Small intestine (tissue), 7 donors: ENCODE data around the gene FIG4. TPM values are rescaled to one million over a fixed set of nuclear protein-coding genes. Genes with fewer than 3 reads are reported as not detected.
"Not testable (repeated sequence)": the region's sequence is repeated elsewhere in the genome, so short reads cannot be mapped to it uniquely, and the experiment has no call there.

Source experiments
- DNase-seq, 2 donors: peaks; one replicate each; pipeline versions ENCODE4 v3.0.0 to v3.0.0-alpha.2; 2013
- FAIRE-seq: peaks from 2 replicates; lab custom pipeline; 2012; peaks lifted over from hg19 to GRCh38; lab: Jason Lieb, UNC
- H3K27ac ChIP-seq, 3 donors: one replicate each; pipeline ENCODE4 v1.5.1; 2013; ENCODE audit warnings: low read length in 2 of 3, mild to moderate bottlenecking in 2 of 3, control low read depth in 1 of 3, inconsistent platforms in 1 of 3, low read depth in 1 of 3, moderate library complexity in 1 of 3
- H3K27me3 ChIP-seq, 3 donors: one replicate each; pipeline ENCODE4 v1.6.1; 2013; ENCODE audit warnings: low read length in 3 of 3, inconsistent platforms in 1 of 3; ENCODE audit not compliant: control insufficient read depth in 3 of 3, insufficient read depth in 3 of 3
- H3K36me3 ChIP-seq, 3 donors: one replicate each; pipeline ENCODE4 v1.6.1; 2013; ENCODE audit warnings: low read length in 3 of 3, inconsistent platforms in 1 of 3, low read depth in 1 of 3, mild to moderate bottlenecking in 1 of 3, moderate library complexity in 1 of 3; ENCODE audit not compliant: control insufficient read depth in 3 of 3, insufficient read depth in 2 of 3
- H3K4me1 ChIP-seq, 3 donors: one replicate each; pipeline ENCODE4 v1.6.1; 2013; ENCODE audit warnings: low read length in 2 of 3, inconsistent platforms in 1 of 3, low read depth in 1 of 3, mild to moderate bottlenecking in 1 of 3, moderate library complexity in 1 of 3; ENCODE audit not compliant: control insufficient read depth in 3 of 3, insufficient read depth in 2 of 3
- H3K4me3 ChIP-seq, 3 donors: one replicate each; pipeline ENCODE4 v1.5.1; 2013; ENCODE audit warnings: low read length in 3 of 3, control low read depth in 1 of 3, inconsistent platforms in 1 of 3, low read depth in 1 of 3, mild to moderate bottlenecking in 1 of 3, moderate library complexity in 1 of 3
- H3K9me3 ChIP-seq, 2 donors: one replicate each; pipeline ENCODE4 v1.6.1; 2013; ENCODE audit warnings: low read depth in 1 of 2, low read length in 1 of 2; ENCODE audit not compliant: control insufficient read depth in 2 of 2, insufficient read depth in 1 of 2
- WGBS, 3 donors: extraction: QIAGEN DNeasy Blood & Tissue Kit; methylation state at CpG; one replicate each; pipeline ENCODE4 v1.1.7; 2013; 5-methylcytosine and 5-hydroxymethylcytosine counted together
- polyA plus RNA-seq, 4 donors: library from polyadenylated mRNA; stranded (reverse) in 3 of 4; unstranded in 1 of 4; fragments of 200-250 nt in 3 of 4; fragments of 120-200 nt in 1 of 4; gene quantifications; one replicate each; pipeline versions ENCODE4 v1.2.1 to v1.2.3, GENCODE V29; 2013
- donor health status: healthy with polysubstance abuse.
- donor health status: control.
- donor health status: control.
- donor health status: Bipolar disorder and iron deficiency.
- donor health status: healthy.

The FIG4 gene
- polyA plus RNA-seq, 4 donors, result 3.8 to 14.5 (median 6.3) TPM

DNA sequence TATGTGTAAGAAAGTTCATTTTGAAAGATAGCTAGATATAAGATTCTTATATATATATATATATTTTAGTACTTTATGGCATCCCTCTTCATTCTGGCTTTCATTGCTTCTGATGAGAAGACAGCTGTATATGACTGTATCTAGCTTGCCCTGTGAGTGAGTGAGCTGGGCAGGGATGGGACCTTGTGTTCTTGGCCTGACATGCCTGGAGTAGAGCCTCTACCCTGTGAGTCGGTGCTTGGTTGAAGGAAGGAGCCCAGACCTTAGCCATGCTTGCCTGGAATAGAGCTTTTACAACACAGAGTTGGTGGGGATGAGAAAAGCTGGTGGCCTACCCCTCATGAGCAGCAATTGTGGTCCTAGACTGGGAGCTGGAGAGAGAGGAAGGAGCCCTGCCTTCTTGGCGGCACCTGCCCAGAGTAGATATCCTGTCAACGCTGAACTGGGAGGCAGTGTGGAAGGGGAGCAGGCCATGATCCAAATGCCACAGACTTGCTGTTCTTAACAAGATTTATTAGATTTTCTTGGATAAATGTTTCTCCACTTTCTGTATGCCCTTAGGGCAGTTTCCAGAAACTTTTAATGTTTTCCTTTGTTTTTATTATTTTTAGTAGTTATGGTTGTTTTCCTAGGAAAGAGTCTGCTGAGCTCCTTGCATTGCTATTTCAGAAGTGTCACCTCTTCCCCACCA, 31.6 kb downstream of the FIG4 start:
- FAIRE-seq, result no peak
- 91 to 96% (median 93%) methylated on average over 3 of the region's 3 CpGs for WGBS, 3 donors
- Histone ChIP-seq H3K27ac (no peak overlapping the region), H3K27me3 (no peaks in the 10 kb centered on the region), H3K4me3 (no peak overlapping the region), H3K36me3 (peaks cover 0 to 9% (median 0%) of the 10 kb centered on the region in 3 donors), H3K9me3 (no peaks in the 10 kb centered on the region), H3K4me1 (no peaks in the 10 kb centered on the region)
- DNase-seq, result no peak

- not testable (repeated sequence) for H3K27me3 ChIP-seq, H3K36me3 ChIP-seq, H3K4me3 ChIP-seq, DNase-seq, H3K4me1 ChIP-seq, H3K9me3 ChIP-seq, FAIRE-seq, H3K27ac ChIP-seq
- whole genome bisulfite sequencing, 3 donors, result 92 to 97% (median 93%) methylated on average over 3 of the region's 3 CpGs
Observed at GRCh38 chr6:109725250-109725649, 34.2 kb downstream of the FIG4 start.

DNA sequence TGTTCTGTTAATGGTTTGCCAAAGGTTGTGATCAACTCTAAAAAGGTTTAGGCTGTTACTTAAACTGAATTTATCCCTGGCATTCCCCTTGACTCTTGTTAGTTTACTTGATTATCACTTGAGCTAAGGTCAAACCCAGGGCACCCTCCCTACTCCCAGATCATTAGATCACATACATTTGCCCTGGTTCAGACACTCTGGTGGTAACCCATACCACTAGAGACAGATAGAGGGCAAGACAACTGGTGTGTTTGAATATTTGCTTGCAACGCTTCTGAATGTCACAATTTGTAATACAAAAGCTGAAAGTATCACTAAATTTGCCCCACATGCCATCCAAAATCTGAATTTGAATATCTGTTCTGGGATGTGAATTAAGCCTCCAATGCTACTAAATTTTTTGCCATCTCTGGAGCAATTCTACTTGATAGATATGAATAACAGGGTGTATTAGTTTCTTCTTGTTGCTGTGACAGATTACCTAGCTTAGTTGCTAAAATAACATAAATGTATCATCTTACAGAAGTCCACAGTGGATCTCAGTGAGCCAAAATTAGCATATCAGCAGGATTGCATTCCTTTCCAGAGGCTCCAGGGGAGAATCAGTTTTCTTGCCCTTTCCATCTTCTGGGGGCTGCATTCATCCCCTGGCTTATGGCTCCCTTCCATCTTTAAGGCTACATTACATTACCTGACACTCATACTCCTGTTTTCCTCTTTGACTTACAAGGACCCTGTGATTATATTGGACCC, 45.4 kb downstream of the FIG4 start:
- no peak for DNase-seq
- Histone ChIP-seq H3K36me3 (peaks cover 0 to 6% (median 2%) of the 10 kb centered on the region in 3 donors), H3K27me3 (no peaks in the 10 kb centered on the region), H3K4me3 (no peak overlapping the region), H3K9me3 (no peaks in the 10 kb centered on the region), H3K27ac (no peak overlapping the region), H3K4me1 (no peaks in the 10 kb centered on the region)
- no peak for FAIRE-seq
- 93 to 100% (median 94%) methylated on average over 1 of the region's 1 CpG for WGBS, 3 donors

GRCh38 chr6:109738255-109738654, 47.2 kb downstream of the FIG4 start:
- WGBS, 3 donors, result 96 to 100% (median 96%) methylated on average over 1 of the region's 1 CpG
- no peak overlapping the region for H3K4me3 ChIP-seq
- no peaks in the 10 kb centered on the region for H3K9me3 ChIP-seq
- H3K27me3 ChIP-seq, result no peaks in the 10 kb centered on the region
- no peak overlapping the region for H3K27ac ChIP-seq
- DNase-seq, result no peak
- no peaks in the 10 kb centered on the region for H3K4me1 ChIP-seq
- peaks cover 0 to 6% (median 2%) of the 10 kb centered on the region in 3 donors for H3K36me3 ChIP-seq
- no peak for FAIRE-seq

- Histone ChIP-seq H3K4me3 (no peak overlapping the region), H3K27me3 (no peaks in the 10 kb centered on the region), H3K27ac (no peak overlapping the region), H3K36me3 (peaks cover 0 to 6% (median 2%) of the 10 kb centered on the region in 3 donors), H3K9me3 (no peaks in the 10 kb centered on the region), H3K4me1 (no peaks in the 10 kb centered on the region)
- no peak for DNase-seq
- no peak for FAIRE-seq
- WGBS, 3 donors, result 89 to 98% (median 98%) methylated on average over 2 of the region's 2 CpGs
Observed at GRCh38 chr6:109738667-109739066, 47.6 kb downstream of the FIG4 start.

GRCh38 chr6:109739686-109740085, 48.6 kb downstream of the FIG4 start:
- no peaks in the 10 kb centered on the region for H3K9me3 ChIP-seq
- 88 to 98% (median 94%) methylated on average over 3 of the region's 3 CpGs for WGBS, 3 donors
- H3K27ac ChIP-seq, result no peak overlapping the region
- H3K4me1 ChIP-seq, result no peaks in the 10 kb centered on the region
- H3K36me3 ChIP-seq, result peaks cover 0 to 6% (median 2%) of the 10 kb centered on the region in 3 donors
- FAIRE-seq (no peak), DNase-seq (no peak)
- H3K4me3 ChIP-seq, result no peak overlapping the region
- no peaks in the 10 kb centered on the region for H3K27me3 ChIP-seq

- Histone ChIP-seq H3K36me3 (peaks cover 0 to 4% (median 2%) of the 10 kb centered on the region in 3 donors), H3K27ac (no peak overlapping the region), H3K27me3 (no peaks in the 10 kb centered on the region), H3K4me3 (no peak overlapping the region), H3K4me1 (no peaks in the 10 kb centered on the region), H3K9me3 (no peaks in the 10 kb centered on the region)
- 80 to 93% (median 80%) methylated on average over 6 to 7 of the region's 7 CpGs for WGBS, 3 donors
- DNase-seq (no peak), FAIRE-seq (no peak)
Observed at GRCh38 chr6:109740787-109741186, 49.7 kb downstream of the FIG4 start.

- no peaks in the 10 kb centered on the region for H3K4me1 ChIP-seq
Observed at GRCh38 chr6:109743739-109744138, 52.6 kb downstream of the FIG4 start.

More at GRCh38 chr6:109743739-109744138, 52.6 kb downstream of the FIG4 start:
- Histone ChIP-seq H3K36me3 (peaks cover 0 to 3% (median 2%) of the 10 kb centered on the region in 3 donors), H3K9me3 (no peaks in the 10 kb centered on the region), H3K27ac (no peak overlapping the region), H3K27me3 (no peaks in the 10 kb centered on the region), H3K4me3 (no peak overlapping the region)
- FAIRE-seq (no peak), DNase-seq (no peak)
- 49 to 93% (median 80%) methylated on average over 2 of the region's 2 CpGs for WGBS, 3 donors
